ENCODE measurements around the gene LRG1.

- TF ChIP-seq POLR2AphosphoS5 (IDR thresholded peaks at IDR 0.05; ENCODE audit: low read depth, low read length) (no peak), POLR2A (IDR thresholded peaks at IDR 0.05; ENCODE audit: low read depth, low read length) (no peak), SPI1 (IDR thresholded peaks at IDR 0.05; ENCODE audit: low read depth, low read length) (no peak), TAF1 (IDR thresholded peaks at IDR 0.05; ENCODE audit: low read depth, low read length) (no peak), PAX5 (IDR thresholded peaks at IDR 0.05; ENCODE audit: insufficient read depth, low read length, severe bottlenecking) (no peak), POU2F2 (IDR thresholded peaks at IDR 0.05; ENCODE audit: low read depth, low read length) (no peak)
These were observed 32.7 kb downstream of the LRG1 start for GRCh38 chr19:4507150-4507452.

Data from GM12891 (cell line).